K562 (cell line): ENCODE results near the gene DERL3. TPM values are rescaled to one million over a fixed set of nuclear protein-coding genes. Genes with fewer than 3 reads are reported as not detected.
"Not testable (repeated sequence)": the region's sequence is repeated elsewhere in the genome, so short reads cannot be mapped to it uniquely, and the experiment has no call there.

Experiments
- ATAC-seq: fragments of 200-7000 bp; cut with Tn5 transposase; 3 replicates; pipeline ENCODE4 v1.9.1; 2020; ENCODE audit warnings: moderate library complexity
- BruUV-seq: library from RNA; stranded (reverse); fragments of 400-500 nt; replicated peaks from 2 replicates; lab custom pipeline; 2021; lab: Mats Ljungman, UMichigan
- CTCF ChIA-PET: fragments of 300-600 bp; formaldehyde crosslinking; extraction: SDS; loops from one replicate; lab custom pipeline; 2021; ENCODE audit warnings: low intra/inter-chr PET ratio; lab: Yijun Ruan, JAX
- POLR2A ChIA-PET: fragments of 300-600, 350-650 bp; sonication (Branson Sonifier 250); formaldehyde crosslinking; extraction: SDS; loops from one replicate; lab custom pipeline; 2021; ENCODE audit warnings: antibody characterized with exemption, inconsistent platforms; lab: Yijun Ruan, JAX
- DNase-seq, 4 experiments: peaks; one replicate each; pipeline versions ENCODE4 v3.0.0 to v3.0.0-alpha.2; 2011 to 2018; ENCODE audit warnings: low spot score in 3 of 4, mixed read lengths in 3 of 4; ENCODE audit errors: extremely low read depth in 1 of 4
- FAIRE-seq: peaks from 2 replicates; lab custom pipeline; 2011; peaks lifted over from hg19 to GRCh38; lab: Jason Lieb, UNC
- H2AFZ ChIP-seq: 2 replicates; pipeline ENCODE4 v1.6.0; 2011; ENCODE audit warnings: low read depth, low read length, control low read depth, inconsistent platforms
- H3K27ac ChIP-seq: fragments of 200-600 bp; 3 replicates; pipeline ENCODE4 v1.8.0; 2011; ENCODE audit warnings: low read depth, mild to moderate bottlenecking, control low read depth, inconsistent platforms, low read length, moderate library complexity, mixed read lengths; ENCODE audit errors: extremely low read depth
- H3K27me3 ChIP-seq, 2 experiments: fragments of 300-600 bp in 1 of 2; 2 replicates in 1 of 2; 3 replicates in 1 of 2; pipeline versions ENCODE4 v1.6.0 to v1.8.0; 2011; ENCODE audit warnings: inconsistent platforms in 2 of 2, low read length in 2 of 2, mild to moderate bottlenecking in 1 of 2, mixed read lengths in 1 of 2, moderate library complexity in 1 of 2; ENCODE audit not compliant: control insufficient read depth in 2 of 2, insufficient read depth in 2 of 2
- H3K36me3 ChIP-seq: fragments of 300-600 bp; 3 replicates; pipeline ENCODE4 v1.8.0; 2011; ENCODE audit warnings: mild to moderate bottlenecking, low read length, inconsistent platforms; ENCODE audit not compliant: control insufficient read depth, insufficient read depth
- H3K4me1 ChIP-seq, 2 experiments: fragments of 200-600 bp in 1 of 2; replicated peaks in 1 of 2; 2 replicates in 1 of 2; 3 replicates in 1 of 2; pipeline versions ENCODE4 v1.5.1 to v1.8.0; 2011; ENCODE audit warnings: inconsistent platforms in 2 of 2, low read length in 2 of 2, mild to moderate bottlenecking in 1 of 2, mixed read lengths in 1 of 2, moderate library complexity in 1 of 2; ENCODE audit not compliant: control insufficient read depth in 2 of 2, insufficient read depth in 2 of 2
- H3K4me2 ChIP-seq: 2 replicates; pipeline ENCODE4 v1.6.1; 2011; ENCODE audit warnings: low read length, control low read depth, inconsistent platforms, mixed read lengths; ENCODE audit not compliant: insufficient read depth
- H3K4me3 ChIP-seq: fragments of 200-600 bp; sonication (generic), shearing (Covaris generic); 2 replicates; pipeline ENCODE4 v1.5.1; 2016; ENCODE audit warnings: control low read depth, inconsistent platforms
- H3K79me2 ChIP-seq: fragments of 200-600 bp; 3 replicates; pipeline ENCODE4 v1.8.0; 2011; ENCODE audit warnings: low read length, inconsistent platforms; ENCODE audit not compliant: control insufficient read depth, insufficient read depth
- H3K9ac ChIP-seq, 2 experiments: 2 replicates each; pipeline versions ENCODE4 v1.6.0 to v1.6.1; 2011; ENCODE audit warnings: low read depth in 2 of 2, low read length in 2 of 2, control low read depth in 1 of 2, inconsistent platforms in 1 of 2, mild to moderate bottlenecking in 1 of 2, mixed read lengths in 1 of 2; ENCODE audit not compliant: insufficient read depth in 1 of 2
- H3K9me1 ChIP-seq: one replicate; pipeline ENCODE4 v1.6.0; 2011; ENCODE audit warnings: inconsistent platforms, mild to moderate bottlenecking, low read length, moderate library complexity; ENCODE audit not compliant: control insufficient read depth, insufficient read depth
- H3K9me3 ChIP-seq: replicated peaks from 2 replicates; pipeline ENCODE4 v1.5.1; 2011; ENCODE audit warnings: low read depth, low read length, inconsistent platforms; ENCODE audit not compliant: control insufficient read depth, insufficient read depth
- H4K20me1 ChIP-seq: replicated peaks from 2 replicates; pipeline ENCODE4 v1.6.1; 2011; ENCODE audit warnings: low read length, inconsistent platforms, mixed read lengths; ENCODE audit not compliant: control insufficient read depth, insufficient read depth
- CBFA2T2 ChIP-seq: fragments of 450-650 bp; conservative IDR thresholded peaks from 2 replicates; pipeline ENCODE4 v1.6.1; 2017; ENCODE audit warnings: mild to moderate bottlenecking
- CBFA2T3 ChIP-seq: fragments of 450-650 bp; IDR thresholded peaks from 2 replicates; pipeline ENCODE4 v1.6.1; 2017
- CEBPB ChIP-seq: fragments of 450-650 bp; IDR thresholded peaks from 2 replicates; pipeline ENCODE4 v1.6.1; 2016; ENCODE audit warnings: missing genetic modification characterization, missing compliant biosample characterization
- POU5F1 ChIP-seq: fragments of 150-350 bp; IDR thresholded peaks from 2 replicates; pipeline ENCODE4 v1.6.1; 2014; ENCODE audit warnings: borderline replicate concordance, low read length, low read depth, mild to moderate bottlenecking; ENCODE audit not compliant: partially characterized antibody
- WGBS: fragments of 100-300 bp; shearing (Covaris generic); methylation state at CpG from one replicate; pipeline ENCODE4 v1.1.6; 2016; ENCODE audit warnings: low coverage, mixed read lengths; ENCODE audit not compliant: insufficient coverage; ENCODE audit errors: missing lambda C conversion rate; 5-methylcytosine and 5-hydroxymethylcytosine counted together
- in situ Hi-C: fragments of 300-500 bp; cut with MboI; formaldehyde crosslinking; loops from 4 replicates; pipeline ENCODE4 v1.15.0; 2018; ENCODE audit warnings: inconsistent platforms, mixed read lengths
- intact Hi-C: fragments of 100-400 bp; cut with micrococcal nuclease; formaldehyde crosslinking; loops from 2 replicates; pipeline ENCODE4 v1.14.2; 2022
- polyA plus RNA-seq, 8 experiments: library from polyadenylated mRNA; depleted of rRNA in 4 of 8; stranded (reverse) in 5 of 8; unstranded in 3 of 8; fragments of >200 nt; fragmentation: Nextera tagmentation in 2 of 8; fragmentation: Illumina TruSeq in 1 of 8; extraction: Ambion mirVana in 2 of 8; extraction: Trizol in 1 of 8; gene quantifications; 2 replicates each; pipeline versions ENCODE4 v1.2.1 to v1.2.3, GENCODE V29; 2011 to 2014; ENCODE audit warnings: inconsistent platforms in 1 of 8, missing spikeins in 1 of 8
- total RNA-seq, 7 experiments: library from RNA; depleted of rRNA in 6 of 7; stranded (reverse); fragments of >200 nt in 6 of 7; fragmentation: Illumina TruSeq in 2 of 7; extraction: Trizol in 2 of 7; gene quantifications; 2 replicates each; pipeline versions ENCODE4 v1.2.1 to v1.2.3, GENCODE V29; 2011 to 2021; ENCODE audit warnings: low replicate concordance in 1 of 7

The DERL3 gene
- total and polyA plus RNA-seq, 9 of the 15 experiments (the other 6 are each of a cell fraction or from before 2014, with no cell fraction given) = 1.3 to 12.4 (median 4.8) TPM

DNA sequence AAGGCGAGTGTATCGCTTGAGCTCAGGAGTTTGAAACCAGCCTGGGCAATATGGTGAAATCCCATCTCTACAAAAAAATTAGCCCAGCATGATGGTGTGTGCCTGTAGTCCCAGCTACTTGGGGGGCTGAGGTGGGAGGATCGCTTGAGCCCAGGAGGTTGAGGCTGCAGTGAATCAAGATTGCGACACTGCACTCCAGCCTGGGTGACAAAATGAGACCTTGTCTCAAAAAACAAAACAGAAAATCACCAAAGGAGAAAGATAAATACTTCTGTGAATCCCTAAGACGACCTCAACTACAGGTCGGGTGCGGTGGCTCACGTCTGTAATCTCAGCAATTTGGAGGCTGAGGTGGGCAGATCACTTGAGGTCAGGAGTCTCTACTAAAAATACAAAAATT is 21.4 kb upstream of the DERL3 start:
- in situ Hi-C loops = loop anchor here (25.0 kb wide), 1 partner anchor 548 kb away; no protein-coding TSS in a partner anchor
- H3K27ac ChIP-seq, H2AFZ ChIP-seq, ATAC-seq, H3K9me3 ChIP-seq, intact Hi-C loops, BruUV-seq, H3K4me3 ChIP-seq, H3K9me1 ChIP-seq, H3K36me3 ChIP-seq, DNase-seq, H3K79me2 ChIP-seq, H3K27me3 ChIP-seq, H3K4me2 ChIP-seq, H3K9ac ChIP-seq, CTCF ChIA-PET, H4K20me1 ChIP-seq, FAIRE-seq: not testable (repeated sequence)
- peak; percentile 35; the same call in 1 of the 2 replicates for TF ChIP-seq CEBPB (tag)
- 48% methylated on average over 8 of the region's 8 CpGs for WGBS
- H3K4me1 ChIP-seq = peaks cover 0 to 19% of the 10 kb centered on the region in 2 experiments; a peak in 3 of 5 replicates
- POLR2A ChIA-PET = interaction anchor here (0.6 kb wide), 1 partner anchor 10 kb away, joined by 3 read pairs; no protein-coding TSS in a partner anchor

DNA sequence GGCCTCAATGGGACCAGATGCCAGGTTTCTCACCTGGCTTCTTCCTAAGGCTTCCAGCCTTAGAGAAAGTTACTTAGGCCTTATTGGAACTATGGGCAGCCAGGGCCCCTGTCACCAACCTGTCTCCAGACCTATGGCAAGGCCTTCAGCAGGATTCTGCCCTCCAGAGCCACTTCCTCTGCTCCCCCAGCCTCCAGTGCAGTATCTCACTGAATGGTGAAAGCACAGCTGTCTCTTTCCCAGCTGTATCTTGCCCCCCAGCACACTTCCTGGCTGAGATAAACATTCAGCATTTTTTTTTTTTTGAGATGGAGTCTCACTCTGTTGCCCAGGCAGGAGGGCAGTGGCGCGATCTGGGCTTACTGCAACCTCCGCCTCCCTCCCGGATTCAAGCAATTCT is 20.4 kb upstream of the DERL3 start:
- Histone ChIP-seq H3K79me2 (no peaks in the 10 kb centered on the region), H3K4me2 (no peak overlapping the region), H3K9me1 (no peaks in the 10 kb centered on the region), H3K4me1 (peaks cover 0 to 19% of the 10 kb centered on the region in 2 experiments; a peak in 3 of 5 replicates), H3K4me3 (no peak overlapping the region), H3K9me3 (no peaks in the 10 kb centered on the region), H3K9ac (no peak overlapping the region), H3K36me3 (no peaks in the 10 kb centered on the region), H3K27me3 (no peaks in the 10 kb centered on the region), H3K27ac (no peak overlapping the region), H2AFZ (no peak overlapping the region), H4K20me1 (no peaks in the 10 kb centered on the region)
- CTCF ChIA-PET = no interaction called here
- in situ Hi-C loops (loop anchor here (25.0 kb wide), 1 partner anchor 547 kb away; no protein-coding TSS in a partner anchor), intact Hi-C loops (no loop called here)
- WGBS = 90% methylated on average over 4 of the region's 4 CpGs
- FAIRE-seq (no peak), DNase-seq (no peak), ATAC-seq (no peak)
- TF ChIP-seq CBFA2T3 (peak; percentile 52), POU5F1 (no peak), CBFA2T2 (0 out of 2 replicates have a peak, but pooled peaks have one; percentile 18)
- BruUV-seq = no TSS peak
- POLR2A ChIA-PET = interaction anchor here (1.3 kb wide), 1 partner anchor 35 kb away, joined by 6 read pairs; the partner anchor contains the start of gene MIF
